Transverse colon (tissue), 4 donors: ENCODE data around the gene HOXB7. TPM values are rescaled to one million over a fixed set of nuclear protein-coding genes. Genes with fewer than 3 reads are reported as not detected.
A peak's percentile ranks its signal among the peaks of the same experiment; 100 is the strongest.

ENCODE experiments used
- DNase-seq: peaks from one replicate; pipeline ENCODE4 v3.0.0-alpha.2; 2019
- H3K27ac ChIP-seq, 4 donors: fragments of 200-600 bp; sonication (generic); 2 replicates each; pipeline ENCODE4 v1.5.1; 2016 to 2018; ENCODE audit warnings: inconsistent platforms in 4 of 4
- H3K27me3 ChIP-seq: fragments of 200-600 bp; sonication (generic); 2 replicates; pipeline ENCODE4 v1.5.1; 2017; ENCODE audit warnings: inconsistent platforms
- H3K36me3 ChIP-seq, 4 donors: fragments of 200-600 bp; sonication (generic); 2 replicates each; pipeline ENCODE4 v1.5.1; 2017 to 2019; ENCODE audit warnings: inconsistent platforms in 4 of 4
- H3K4me1 ChIP-seq, 4 donors: fragments of 200-600 bp; sonication (generic); 2 replicates each; pipeline ENCODE4 v1.5.1; 2017 to 2020; ENCODE audit warnings: inconsistent platforms in 4 of 4
- H3K4me3 ChIP-seq, 4 donors: fragments of 200-600 bp; sonication (generic); 1 replicate in 1 of 4; 2 replicates in 3 of 4; pipeline versions ENCODE4 v1.5.1 to v1.6.1; 2017 to 2019; ENCODE audit warnings: inconsistent platforms in 4 of 4
- H3K9me3 ChIP-seq, 2 donors: fragments of 200-600 bp; sonication (generic); 2 replicates each; pipeline ENCODE4 v1.5.1; 2017 to 2019; ENCODE audit warnings: inconsistent platforms in 2 of 2
- CTCF ChIP-seq, 5 experiments: fragments of 200-600 bp in 3 of 5; fragments of 450-650 bp in 2 of 5; sonication (generic) in 3 of 5; IDR thresholded peaks; 1 replicate in 2 of 5; 2 replicates in 3 of 5; pipeline ENCODE4 v1.5.1; 2016 to 2017; ENCODE audit warnings: antibody characterized with exemption in 5 of 5, inconsistent platforms in 3 of 5, mild to moderate bottlenecking in 2 of 5, moderate library complexity in 1 of 5
- EP300 ChIP-seq: sonication (generic); formaldehyde crosslinking; IDR thresholded peaks from one replicate; pipeline ENCODE4 v1.6.1; 2017; ENCODE audit warnings: antibody characterized with exemption, low read depth
- POLR2A ChIP-seq: fragments of 450-650 bp; IDR thresholded peaks from one replicate; pipeline ENCODE4 v1.6.1; 2016; ENCODE audit warnings: antibody characterized with exemption, mild to moderate bottlenecking, moderate library complexity
- POLR2AphosphoS5 ChIP-seq, 3 donors: sonication (generic); formaldehyde crosslinking; IDR thresholded peaks; one replicate each; pipeline ENCODE4 v1.6.1; 2016; ENCODE audit warnings: antibody characterized with exemption in 3 of 3
- whole genome bisulfite sequencing, 2 donors: methylation state at CpG; one replicate each; pipeline ENCODE4 v1.1.5; 2018; ENCODE audit warnings: low coverage in 1 of 2; 5-methylcytosine and 5-hydroxymethylcytosine counted together
- in situ Hi-C, 4 donors: fragments of 200-750 bp; cut with MboI; loops; one replicate each; pipeline versions ENCODE4 v1.15.0 to v1.15.1; 2017; ENCODE audit warnings: low sequenced_read_pairs in 3 of 4, low pct_ligation_motif_present in 1 of 4, low pct_unique_long_range_greater_than_20kb in 1 of 4
- intact Hi-C: fragments of 100-400 bp; cut with DNase I; formaldehyde crosslinking; loops from one replicate; pipeline ENCODE4 v1.15.1; 2023; ENCODE audit warnings: low total_unique reads
- total RNA-seq, 4 donors: library from RNA; depleted of rRNA; stranded (reverse); fragments of >200 nt; gene quantifications; one replicate each; pipeline ENCODE4 v1.1.0, GENCODE V29; 2016

Gene HOXB7
- total RNA-seq, 4 donors from 2014 or later: 11.2 to 20.9 (median 16.7) TPM; not detected in 1

GRCh38 chr17:48613862-48614694 is 3.3 kb upstream of the HOXB7 start:
- Histone ChIP-seq H3K4me3 (peak overlapping the region in 3 of 4 donors; percentile 62 to 75 (median 70)), H3K27me3 (peaks cover 81% of the 10 kb centered on the region), H3K36me3 (no peaks in the 10 kb centered on the region), H3K4me1 (peaks cover 0 to 75% (median 62%) of the 10 kb centered on the region in 4 donors), H3K9me3 (no peaks in the 10 kb centered on the region), H3K27ac (peak overlapping the region; percentile 90 to 94 (median 92))
- in situ Hi-C loops (no loop called here), intact Hi-C loops (no loop called here)
- DNase-seq: no peak
- TF ChIP-seq CTCF (IDR thresholded peaks at IDR 0.05) (no peak), POLR2AphosphoS5 (IDR thresholded peaks at IDR 0.05) (peak in 1 of 3 donors; percentile 26), EP300 (no peak), POLR2A (no peak)
- 6 to 14% methylated on average over 3 to 55 of the region's 55 CpGs for WGBS, 2 donors

GRCh38 chr17:48612854-48613691 is 2.3 kb upstream of the HOXB7 start:
- in situ Hi-C loops: no loop called here
- Histone ChIP-seq H3K4me3 (peak overlapping the region in 3 of 4 donors; percentile 62 to 75 (median 70)), H3K27me3 (peaks cover 70% of the 10 kb centered on the region)

GRCh38 chr17:48612456-48612853 is 1.6 kb upstream of the HOXB7 start:
- peaks cover 0 to 66% (median 47%) of the 10 kb centered on the region in 4 donors for H3K4me1 ChIP-seq
- DNase-seq: no peak
- TF ChIP-seq POLR2AphosphoS5 (IDR thresholded peaks at IDR 0.05) (no peak), CTCF (IDR thresholded peaks at IDR 0.05) (no peak), EP300 (no peak), POLR2A (no peak)
- in situ Hi-C loops: no loop called here
- peak overlapping the region; percentile 90 to 94 (median 92) for H3K27ac ChIP-seq
- WGBS, 2 donors: 5 to 7% methylated on average over 15 of the region's 15 CpGs
- H3K36me3 ChIP-seq: no peaks in the 10 kb centered on the region
- H3K4me3 ChIP-seq: peak overlapping the region in 3 of 4 donors; percentile 62 to 75 (median 70)
- intact Hi-C loops: no loop called here
- H3K9me3 ChIP-seq: no peaks in the 10 kb centered on the region
- H3K27me3 ChIP-seq: peaks cover 64% of the 10 kb centered on the region

More at GRCh38 chr17:48612854-48613691, 2.3 kb upstream of the HOXB7 start:
- intact Hi-C loops: no loop called here
- H3K36me3 ChIP-seq: no peaks in the 10 kb centered on the region
- H3K27ac ChIP-seq: peak overlapping the region; percentile 90 to 94 (median 92)
- H3K9me3 ChIP-seq: no peaks in the 10 kb centered on the region
- peak; percentile 49 for DNase-seq
- H3K4me1 ChIP-seq: peaks cover 0 to 72% (median 53%) of the 10 kb centered on the region in 4 donors
- TF ChIP-seq CTCF (IDR thresholded peaks at IDR 0.05) (peak in 3 of 5 experiments; percentile 21 to 29 (median 29)), POLR2A (no peak)
- 4 to 17% methylated on average over 1 to 67 of the region's 67 CpGs for WGBS, 2 donors
